Occipital lobe (tissue), 2 donors: ENCODE results near the gene PLEKHN1. TPM values are rescaled to one million over a fixed set of nuclear protein-coding genes. Genes with fewer than 3 reads are reported as not detected.

Source experiments
- DNase-seq: peaks from one replicate; lab custom pipeline; 2025; lab: John Stamatoyannopoulos, UW
- total RNA-seq: library from RNA; depleted of rRNA; stranded (reverse); fragments of >200 nt; gene quantifications from one replicate; pipeline ENCODE4 v1.2.3, GENCODE V29; 2014

The PLEKHN1 gene, protein sequence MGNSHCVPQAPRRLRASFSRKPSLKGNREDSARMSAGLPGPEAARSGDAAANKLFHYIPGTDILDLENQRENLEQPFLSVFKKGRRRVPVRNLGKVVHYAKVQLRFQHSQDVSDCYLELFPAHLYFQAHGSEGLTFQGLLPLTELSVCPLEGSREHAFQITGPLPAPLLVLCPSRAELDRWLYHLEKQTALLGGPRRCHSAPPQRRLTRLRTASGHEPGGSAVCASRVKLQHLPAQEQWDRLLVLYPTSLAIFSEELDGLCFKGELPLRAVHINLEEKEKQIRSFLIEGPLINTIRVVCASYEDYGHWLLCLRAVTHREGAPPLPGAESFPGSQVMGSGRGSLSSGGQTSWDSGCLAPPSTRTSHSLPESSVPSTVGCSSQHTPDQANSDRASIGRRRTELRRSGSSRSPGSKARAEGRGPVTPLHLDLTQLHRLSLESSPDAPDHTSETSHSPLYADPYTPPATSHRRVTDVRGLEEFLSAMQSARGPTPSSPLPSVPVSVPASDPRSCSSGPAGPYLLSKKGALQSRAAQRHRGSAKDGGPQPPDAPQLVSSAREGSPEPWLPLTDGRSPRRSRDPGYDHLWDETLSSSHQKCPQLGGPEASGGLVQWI
- total RNA-seq = not detected

DNA sequence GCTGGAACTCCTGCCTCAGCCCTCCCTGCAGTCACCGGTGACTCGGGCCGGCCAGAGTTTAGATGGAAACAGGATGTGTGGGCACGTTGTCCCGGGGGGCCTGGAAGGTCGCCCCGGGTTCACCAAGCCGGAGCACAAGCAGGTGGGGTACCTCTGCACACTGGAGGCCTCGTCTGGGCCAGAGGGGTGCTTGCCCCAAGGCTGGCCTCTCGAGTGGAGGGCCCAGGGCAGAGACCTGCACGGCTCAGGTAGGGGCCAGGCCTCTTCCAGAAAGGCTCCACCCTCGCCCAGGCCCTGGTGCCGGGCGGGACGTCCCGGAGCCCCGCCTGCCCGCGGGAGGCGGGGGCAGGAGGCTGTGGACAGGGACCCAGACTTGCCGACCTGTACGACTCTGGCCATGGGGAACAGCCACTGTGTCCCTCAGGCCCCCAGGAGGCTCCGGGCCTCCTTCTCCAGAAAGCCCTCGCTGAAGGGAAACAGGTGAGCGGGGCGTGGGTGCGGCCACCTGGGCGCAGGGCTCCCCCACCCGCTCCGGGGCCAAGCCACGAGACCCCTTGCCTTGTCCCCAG is at the start of gene PLEKHN1:
PLEKHN1 (plus strand) TSS at position 348 of the 569 bp plus-strand sequence; CDS start at position 398, 50 bp downstream.
- no peak for DNase-seq

DNA sequence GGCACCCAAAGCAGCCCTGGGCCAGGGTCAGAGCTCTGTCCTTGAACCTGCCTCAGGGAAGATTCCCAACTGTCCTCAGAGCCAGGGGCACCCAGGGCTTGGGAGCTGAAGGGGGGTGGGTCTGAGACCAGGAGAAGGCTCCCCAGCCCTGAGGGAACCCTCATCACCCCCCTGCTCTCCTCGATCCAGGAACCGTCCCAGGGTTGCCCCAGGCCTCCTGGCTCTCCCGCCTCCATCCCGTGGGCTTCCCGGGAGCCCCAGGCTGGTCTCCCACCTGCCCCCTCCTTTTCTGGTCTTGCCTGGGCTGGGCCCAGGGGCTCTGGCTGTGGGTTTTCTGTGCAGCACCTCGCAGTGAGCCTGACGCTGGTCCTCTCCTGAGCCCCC is 49.2 kb upstream of the PLEKHN1 start:
- no peak for DNase-seq

DNA sequence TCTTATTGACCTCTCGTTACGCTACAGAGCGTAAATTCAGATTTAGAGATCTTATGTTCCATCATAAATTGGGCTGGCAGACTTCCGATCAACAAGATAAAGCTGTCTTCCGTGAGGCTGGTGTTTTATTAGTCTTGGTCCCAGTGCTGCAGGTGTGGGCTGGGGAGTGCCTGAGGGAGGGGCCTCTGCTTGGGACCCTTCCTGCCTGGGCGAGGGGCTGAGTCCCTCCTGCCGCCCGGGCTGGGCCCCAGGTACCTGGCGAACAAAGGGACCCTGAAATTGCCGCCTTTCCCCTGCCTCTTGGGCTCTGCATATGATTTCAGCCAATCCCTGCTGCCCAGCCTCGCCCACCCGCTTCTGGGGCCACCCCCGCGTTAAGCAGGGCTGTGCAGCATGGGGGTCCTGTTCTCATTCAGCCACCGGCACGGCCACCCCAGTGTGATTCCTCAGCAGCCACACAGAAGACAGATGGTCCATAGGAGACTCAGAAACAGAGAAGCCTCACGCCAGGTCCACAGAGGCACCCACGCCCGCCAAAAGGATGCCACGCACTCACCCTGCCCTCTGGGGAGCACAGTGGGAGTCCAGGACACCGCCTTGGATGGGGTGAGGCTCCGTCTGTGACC is 48.7 kb upstream of the PLEKHN1 start:
- no peak for DNase-seq

DNA sequence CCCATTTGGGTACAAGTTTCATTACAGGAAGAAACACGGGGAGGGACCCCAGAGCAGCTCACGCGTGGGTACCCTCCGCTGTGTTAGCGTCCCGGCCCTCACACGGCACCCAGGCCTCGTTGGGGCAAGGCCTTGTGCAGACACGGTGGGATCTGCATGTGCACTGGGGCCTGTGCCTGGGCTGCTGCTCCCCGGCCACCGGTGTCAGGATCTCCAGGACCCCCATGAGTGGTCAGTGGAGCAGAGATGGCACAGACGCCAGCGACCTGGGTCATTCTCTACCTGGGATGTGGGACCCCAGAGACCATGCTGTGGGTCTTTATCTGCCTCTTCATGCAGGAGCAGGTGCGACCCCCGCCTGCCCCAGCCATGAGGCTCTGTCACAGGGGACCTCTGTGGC is 47.9 kb upstream of the PLEKHN1 start:
- no peak for DNase-seq

GRCh38 chr1:918843-919242 is 47.4 kb upstream of the PLEKHN1 start:
- no peak for DNase-seq

- no peak for DNase-seq
Measured at GRCh38 chr1:919271-919872, 46.9 kb upstream of the PLEKHN1 start.

DNA sequence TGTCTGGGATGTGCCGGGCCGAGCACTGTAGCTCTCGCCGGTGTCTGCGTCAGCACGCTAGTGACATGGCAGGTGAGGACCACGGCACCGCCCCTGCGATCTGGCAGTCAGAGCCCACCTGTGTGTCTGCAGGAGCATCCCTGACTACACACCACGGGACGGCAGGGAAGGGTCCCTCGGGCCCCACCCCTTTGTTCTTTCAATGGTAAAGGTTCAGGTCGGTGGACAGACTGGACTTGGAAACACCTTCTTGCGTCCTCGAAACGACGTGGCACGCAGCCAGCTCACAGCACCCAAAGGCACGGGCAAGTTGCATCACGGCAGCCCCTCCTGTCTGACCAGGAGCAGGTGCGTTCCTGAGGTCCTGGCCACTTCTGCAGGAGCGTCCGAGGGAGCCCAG is 46.3 kb upstream of the PLEKHN1 start:
- DNase-seq = no peak

DNA sequence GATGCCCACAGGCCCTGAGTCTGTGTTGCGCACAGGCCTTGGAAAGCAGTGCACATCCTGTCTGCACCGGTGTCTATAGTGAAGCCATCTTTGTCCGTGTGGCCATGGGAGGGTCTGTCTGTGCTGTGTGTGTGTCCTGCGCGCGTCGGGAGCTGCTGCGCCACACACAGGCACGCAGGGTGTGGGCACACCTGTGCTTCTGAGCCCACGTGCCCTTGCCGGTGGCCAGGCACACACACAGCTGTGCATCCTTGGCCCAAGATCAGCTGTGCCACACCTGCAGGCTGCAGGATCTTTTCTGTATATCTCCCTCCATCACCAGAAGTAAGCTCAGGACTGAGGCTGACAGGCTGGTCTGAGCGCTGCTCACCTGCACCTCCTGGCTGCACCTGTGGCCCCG is 45.8 kb upstream of the PLEKHN1 start:
- DNase-seq = no peak

GRCh38 chr1:921011-921837 is 45.1 kb upstream of the PLEKHN1 start:
- DNase-seq = peak; percentile 65

- DNase-seq = peak; percentile 79
Measured at GRCh38 chr1:923131-923990, 42.9 kb upstream of the PLEKHN1 start, which contains the start of gene SAMD11. Gene SAMD11, plus strand, starts transcription at chr1:923923. Its CDS starts 509 bp downstream, at chr1:924432.

- no peak for DNase-seq
Measured at GRCh38 chr1:923991-924655, 42.2 kb upstream of the PLEKHN1 start.

DNA sequence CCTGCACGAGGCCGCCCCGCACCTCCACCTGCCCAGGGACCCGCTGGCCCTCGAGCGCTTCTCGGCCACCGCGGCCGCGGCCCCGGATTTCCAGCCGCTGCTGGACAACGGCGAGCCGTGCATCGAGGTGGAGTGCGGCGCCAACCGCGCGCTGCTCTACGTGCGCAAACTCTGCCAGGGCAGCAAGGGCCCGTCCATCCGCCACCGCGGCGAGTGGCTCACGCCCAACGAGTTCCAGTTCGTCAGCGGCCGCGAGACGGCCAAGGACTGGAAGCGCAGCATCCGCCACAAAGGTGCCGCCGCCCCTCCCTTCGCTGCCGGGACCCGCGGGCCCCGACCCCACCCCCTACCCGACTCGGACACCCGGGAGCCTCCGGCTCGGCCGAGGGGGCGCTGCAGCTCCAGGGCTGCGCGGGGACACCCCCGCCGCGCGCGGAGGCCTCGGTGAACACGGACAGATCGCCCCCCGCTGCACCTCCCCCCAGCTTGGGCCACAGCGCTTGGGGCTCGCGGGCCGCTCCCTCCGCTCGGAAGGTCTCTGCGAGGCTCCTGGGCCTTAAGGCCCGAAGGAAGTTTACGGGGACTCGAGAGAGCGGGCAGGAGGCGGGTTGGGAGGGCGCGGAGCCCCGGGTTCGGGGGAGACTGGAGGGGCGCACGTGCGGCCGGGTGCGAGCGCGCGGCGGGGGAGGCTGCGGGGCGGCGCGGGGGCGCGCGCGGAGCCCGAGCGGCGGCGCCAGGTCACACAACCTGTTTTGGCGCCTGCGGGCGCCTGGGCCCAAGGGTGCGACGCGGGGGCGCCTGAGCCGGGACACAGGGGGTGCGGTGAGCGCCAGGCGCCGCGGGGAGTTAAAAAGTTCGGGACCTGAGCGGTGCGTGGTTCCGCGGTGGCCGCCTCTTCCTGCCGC is 41.4 kb upstream of the PLEKHN1 start:
- no peak for DNase-seq

DNA sequence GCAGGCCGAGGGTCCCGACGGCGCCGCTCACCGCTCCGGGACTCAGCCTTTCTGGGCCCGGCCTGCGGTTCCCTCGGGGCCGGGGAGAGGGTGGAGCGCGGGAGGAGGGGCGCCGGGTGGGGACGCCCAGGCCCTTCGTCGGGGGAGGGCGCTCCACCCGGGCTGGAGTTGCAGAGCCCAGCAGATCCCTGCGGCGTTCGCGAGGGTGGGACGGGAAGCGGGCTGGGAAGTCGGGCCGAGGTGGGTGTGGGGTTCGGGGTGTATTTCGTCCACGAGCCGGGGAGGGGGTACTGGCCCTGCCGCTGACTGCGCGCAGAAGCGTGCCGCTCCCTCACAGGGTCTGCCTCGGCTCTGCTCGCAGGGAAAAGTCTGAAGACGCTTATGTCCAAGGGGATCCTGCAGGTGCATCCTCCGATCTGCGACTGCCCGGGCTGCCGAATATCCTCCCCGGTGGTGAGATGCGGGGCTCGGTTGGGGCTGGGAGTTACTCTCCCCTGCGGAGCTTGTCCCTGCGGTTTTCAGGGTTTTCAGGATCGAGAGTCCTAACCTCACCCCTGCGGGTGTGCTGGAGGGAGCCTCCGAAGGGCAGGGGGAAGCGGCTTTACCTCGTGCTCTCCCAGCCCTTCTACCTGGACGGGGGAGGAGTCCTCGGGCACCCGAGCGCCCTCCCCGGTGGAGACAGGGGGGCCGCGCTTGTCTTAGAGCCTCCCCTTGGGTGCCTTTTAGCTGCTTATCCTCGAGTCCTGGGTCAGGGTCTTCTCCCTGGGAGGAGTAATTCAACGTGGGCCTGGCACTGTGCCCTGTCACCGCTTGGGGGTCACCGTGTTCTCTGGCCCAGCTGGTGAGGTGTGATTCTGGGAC is 40.5 kb upstream of the PLEKHN1 start:
- DNase-seq = no peak

DNA sequence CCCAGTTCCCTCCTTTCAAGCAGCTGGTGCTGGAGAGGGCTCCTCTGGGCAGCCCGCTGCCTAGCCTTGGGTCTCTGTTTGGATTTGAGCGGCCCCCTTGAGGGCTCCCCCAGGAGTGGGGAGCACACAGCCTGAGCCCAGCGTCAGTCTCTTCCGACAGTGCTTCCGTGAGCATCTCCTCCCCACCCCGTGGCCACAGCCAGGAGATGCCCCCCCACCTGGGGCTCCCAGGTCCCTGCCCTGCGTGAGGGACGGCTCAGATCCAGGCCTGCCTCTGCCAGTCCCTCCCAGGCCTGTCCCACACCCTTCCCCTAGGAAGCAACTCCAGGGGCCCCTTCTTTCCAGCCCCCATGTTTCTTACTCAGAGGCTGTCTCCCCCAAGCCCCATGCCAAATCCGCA is 39.0 kb upstream of the PLEKHN1 start:
- DNase-seq = no peak

DNA sequence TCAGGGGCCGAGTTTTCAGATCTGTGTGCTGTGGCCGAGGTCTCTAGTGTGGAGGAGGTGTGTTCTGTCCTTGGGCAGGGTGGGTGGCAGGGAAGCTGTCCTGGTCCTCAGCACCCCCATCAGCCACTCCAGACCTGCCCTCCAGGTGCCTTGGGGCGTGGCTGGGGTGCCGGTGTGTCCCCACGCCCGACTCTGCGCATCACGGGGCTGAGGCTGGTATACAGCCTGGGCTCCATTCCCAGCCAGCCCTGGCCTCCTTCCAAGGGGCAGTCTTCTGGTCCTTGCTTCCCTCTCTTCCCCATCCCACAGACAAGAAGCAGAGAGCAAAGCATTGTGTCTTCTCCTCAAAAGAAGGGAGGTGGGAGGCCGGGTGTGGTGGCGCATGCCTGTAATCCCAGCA is 38.5 kb upstream of the PLEKHN1 start:
- DNase-seq = no peak

DNA sequence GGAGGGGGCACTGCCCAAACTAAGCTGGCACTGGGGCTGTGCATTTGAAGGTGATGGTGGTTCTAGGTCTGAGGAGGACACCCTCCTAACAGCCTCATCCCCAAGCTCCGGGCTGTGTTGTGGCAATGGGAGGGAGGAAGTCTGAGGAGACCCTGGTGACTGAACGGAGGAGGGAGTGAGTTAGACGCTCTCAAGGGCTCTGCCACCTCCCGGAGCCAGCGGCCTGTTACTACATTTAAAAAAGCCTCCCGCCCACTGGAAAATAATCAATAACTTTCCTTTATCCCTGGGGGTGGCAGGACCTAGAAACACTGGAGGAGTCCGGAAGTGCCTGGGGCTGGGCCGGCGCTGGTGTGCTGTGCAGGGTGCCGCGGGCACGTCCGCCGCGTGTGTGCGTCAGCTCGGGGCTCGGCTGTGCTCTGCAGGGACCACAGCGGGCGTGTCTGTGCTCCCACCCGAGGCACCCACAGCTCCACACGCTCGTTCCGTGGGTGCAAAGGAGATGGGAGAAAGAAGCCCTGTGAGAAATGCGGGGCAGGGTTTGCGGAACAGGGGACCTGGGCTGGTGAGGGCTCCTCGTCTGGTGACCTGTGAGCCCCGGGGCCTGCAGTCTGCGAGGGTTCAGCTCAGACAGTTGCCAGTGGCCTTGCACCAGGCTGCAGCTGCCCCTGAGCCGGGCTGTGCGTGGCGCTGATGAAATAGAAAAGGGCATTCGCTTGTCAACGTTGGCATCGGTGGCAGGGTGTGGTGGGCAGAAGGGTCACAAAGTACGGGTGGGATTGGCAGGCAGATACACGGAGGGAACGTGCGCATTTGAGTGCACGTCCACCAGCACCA is 37.2 kb upstream of the PLEKHN1 start:
- DNase-seq = no peak
